ENCODE measurements around the gene PISD. TPM values are rescaled to one million over a fixed set of nuclear protein-coding genes. Genes with fewer than 3 reads are reported as not detected.

PISD gene
- total and polyA plus RNA-seq, 2 of the 8 experiments (the other 6 are each of a cell fraction or from before 2014, with no cell fraction given), result 47.8 to 48.2 TPM

- H3K23me2 ChIP-seq (ENCODE audit: low read depth, low read length), result no peaks in the 10 kb centered on the region
- CTCF ChIA-PET (ENCODE audit: partially characterized antibody), result interaction anchor here (0.6 to 3.6 kb wide), 5 partner anchors 10 to 262 kb away, joined by 3 to 19 read pairs (median 3); partner anchors contain the start of gene PISD
- no peak overlapping the region for H2BK12ac ChIP-seq (ENCODE audit: low read depth, low read length)
- FAIRE-seq (no peak), DNase-seq (ENCODE audit: low read depth in 1 of 2, low spot score in 2 of 2) (no peak)
- H2BK20ac ChIP-seq (ENCODE audit: low read length), result no peak overlapping the region
- H3K18ac ChIP-seq (ENCODE audit: extremely low read depth, low read length), result no peak overlapping the region
- H2BK15ac ChIP-seq (ENCODE audit: low read length), result no peak overlapping the region
- no peaks in the 10 kb centered on the region for H3K9me3 ChIP-seq (ENCODE audit: insufficient read depth in 2 of 2, low read depth in 1 of 2, low read length in 1 of 2)
- no peak overlapping the region for H2BK120ac ChIP-seq (replicated peaks; ENCODE audit: low read depth, low read length)
- no peak overlapping the region for H3K56ac ChIP-seq (replicated peaks; ENCODE audit: insufficient read length, low read depth, low read length)
- no peak overlapping the region for H4K91ac ChIP-seq (replicated peaks; ENCODE audit: insufficient read length, low read length)
- no peak overlapping the region for H3K9ac ChIP-seq (replicated peaks in 1 of 4; ENCODE audit: extremely low read depth in 1 of 4, low read depth in 3 of 4, low read length in 3 of 4)
- H2AFZ ChIP-seq (ENCODE audit: low read length), result no peak overlapping the region
- H2BK5ac ChIP-seq (ENCODE audit: low read depth, low read length), result no peak overlapping the region
- no peak overlapping the region for H3K4me3 ChIP-seq (ENCODE audit: extremely low read depth in 1 of 4, insufficient read depth in 2 of 4, low read depth in 3 of 4, low read length in 4 of 4)
- POLR2A ChIA-PET (ENCODE audit: partially characterized antibody), result interaction anchor here (1.0 to 1.1 kb wide), 2 partner anchors 9 to 10 kb away, joined by 3 read pairs; no protein-coding TSS in a partner anchor
- H3K4me1 ChIP-seq (replicated peaks in 1 of 4; ENCODE audit: control insufficient read depth in 3 of 4, insufficient read depth in 4 of 4, low read length in 3 of 4), result peaks cover 0 to 2% (median 0%) of the 10 kb centered on the region in 4 experiments; a peak in 1 of 7 replicates
- no peak overlapping the region for H4K5ac ChIP-seq (ENCODE audit: insufficient read length, low read depth, low read length)
- no peak overlapping the region for H3K14ac ChIP-seq (ENCODE audit: insufficient read length)
- no peak overlapping the region for H4K8ac ChIP-seq (ENCODE audit: extremely low read depth, insufficient read depth, low read length)
- no peaks in the 10 kb centered on the region for H3K79me2 ChIP-seq (ENCODE audit: control insufficient read depth in 1 of 2, insufficient read depth in 2 of 2, low read length in 2 of 2)
- 90% methylated on average over 9 of the region's 9 CpGs; no CpG with 5 or more reads in 1 of the 2 experiments for WGBS, 2 experiments (ENCODE audit: extremely low coverage in 1 of 2, insufficient coverage in 1 of 2, insufficient read length in 1 of 2, insufficient replicate concordance in 2 of 2, low coverage in 1 of 2, low lambda C conversion rate in 2 of 2, missing lambda C conversion rate in 1 of 2)
- peaks cover 0 to 2% of the 10 kb centered on the region in 2 experiments for H4K20me1 ChIP-seq (replicated peaks in 1 of 2; ENCODE audit: control insufficient read depth in 1 of 2, insufficient read depth in 2 of 2, low read length in 2 of 2)
- H3K4ac ChIP-seq (replicated peaks; ENCODE audit: insufficient read length, low read depth, low read length), result no peak overlapping the region
- no peak overlapping the region for H3K27ac ChIP-seq (ENCODE audit: low read depth, low read length)
- H2AK5ac ChIP-seq (ENCODE audit: low read depth, low read length), result no peak overlapping the region
- H3K79me1 ChIP-seq (ENCODE audit: low read depth, low read length), result no peaks in the 10 kb centered on the region
- H3K36me3 ChIP-seq (ENCODE audit: control insufficient read depth in 2 of 4, insufficient read depth in 4 of 4, low read length in 3 of 4), result peaks cover 7 to 34% (median 18%) of the 10 kb centered on the region in 4 experiments; a peak in 7 of 8 replicates
- peaks cover 0 to 4% (median 3%) of the 10 kb centered on the region in 4 experiments; a peak in 3 of 7 replicates for H3K27me3 ChIP-seq (replicated peaks in 1 of 4; ENCODE audit: control insufficient read depth in 3 of 4, extremely low read depth in 1 of 4, insufficient read depth in 3 of 4, low read length in 3 of 4)
- no peak overlapping the region for H3K4me2 ChIP-seq (ENCODE audit: insufficient read depth in 1 of 2, low read depth in 2 of 2, low read length in 2 of 2)
- no peak overlapping the region for H3K23ac ChIP-seq (ENCODE audit: insufficient read length)
- TF ChIP-seq KDM1A (IDR thresholded peaks at IDR 0.05; ENCODE audit: borderline replicate concordance, low read length) (no peak), TCF12 (IDR thresholded peaks at IDR 0.05; ENCODE audit: low read depth, low read length) (no peak), HDAC6 (IDR thresholded peaks at IDR 0.05; ENCODE audit: low read depth, low read length) (no peak), GTF2F1 (IDR thresholded peaks at IDR 0.05; ENCODE audit: borderline replicate concordance, low read depth, low read length) (no peak), BCL11A (IDR thresholded peaks at IDR 0.05; ENCODE audit: low read depth in 2 of 2, low read length in 2 of 2) (no peak), SP2 (IDR thresholded peaks at IDR 0.05; ENCODE audit: low read length) (no peak), EZH2 (IDR thresholded peaks at IDR 0.05; ENCODE audit: low read depth, low read length, severe bottlenecking) (no peak), JUN (IDR thresholded peaks at IDR 0.05; ENCODE audit: low read depth, low read length) (no peak), FOSL1 (IDR thresholded peaks at IDR 0.05; ENCODE audit: insufficient read depth, low read depth, low read length) (no peak), MAFK (IDR thresholded peaks at IDR 0.05; ENCODE audit: low read depth, low read length) (no peak), E2F6 (IDR thresholded peaks at IDR 0.05) (no peak), TAF7 (optimal IDR thresholded peaks at IDR 0.05; ENCODE audit: borderline replicate concordance, low read depth, low read length) (no peak), RFX5 (IDR thresholded peaks at IDR 0.05; ENCODE audit: borderline replicate concordance, low read depth, low read length) (no peak)
Observed at GRCh38 chr22:31680861-31681341, 18.9 kb upstream of the PISD start.

Measured in H1 (cell line).